Natural killer cell (primary cell): Measurements from ENCODE around the gene SOHLH2. TPM values are rescaled to one million over a fixed set of nuclear protein-coding genes. Genes with fewer than 3 reads are reported as not detected.

Source experiments
- ATAC-seq, 3 donors: fragments of 150-1000 bp in 2 of 3; fragments of 200-7000 bp in 1 of 3; cut with Tn5 transposase; 1 replicate in 1 of 3; 2 replicates in 2 of 3; pipeline ENCODE4 v1.10.0; 2021; ENCODE audit warnings: mild to moderate bottlenecking in 2 of 3, moderate library complexity in 2 of 3
- DNase-seq, 2 donors: peaks; one replicate each; pipeline versions ENCODE4 v3.0.0 to v3.0.0-alpha.2; 2013 to 2021; ENCODE audit warnings: mixed read lengths in 1 of 2
- H3K27ac ChIP-seq: one replicate; pipeline ENCODE4 v1.5.1; 2013; ENCODE audit warnings: mild to moderate bottlenecking, low read length
- H3K27me3 ChIP-seq: one replicate; pipeline ENCODE4 v1.6.1; 2013; ENCODE audit warnings: low read length; ENCODE audit not compliant: control insufficient read depth, insufficient read depth
- H3K36me3 ChIP-seq: one replicate; pipeline ENCODE4 v1.6.1; 2013; ENCODE audit warnings: low read length; ENCODE audit not compliant: control insufficient read depth, insufficient read depth
- H3K4me1 ChIP-seq: one replicate; pipeline ENCODE4 v1.6.1; 2013; ENCODE audit warnings: low read length; ENCODE audit not compliant: control insufficient read depth, insufficient read depth
- H3K4me3 ChIP-seq: one replicate; pipeline ENCODE4 v1.5.1; 2013; ENCODE audit warnings: low read length
- H3K9me3 ChIP-seq: one replicate; pipeline ENCODE4 v1.6.1; 2013; ENCODE audit warnings: low read length; ENCODE audit not compliant: control insufficient read depth, insufficient read depth
- H3K27ac Mint-ChIP-seq, 2 donors: one replicate each; pipeline ENCODE4 v1.8.0; 2022; ENCODE audit warnings: mild to moderate bottlenecking in 2 of 2, mixed read lengths in 2 of 2, moderate library complexity in 1 of 2
- H3K27me3 Mint-ChIP-seq, 2 donors: one replicate each; pipeline ENCODE4 v1.8.0; 2022; ENCODE audit warnings: low read depth in 2 of 2, mixed read lengths in 2 of 2
- H3K36me3 Mint-ChIP-seq: one replicate; pipeline ENCODE4 v1.8.0; 2022; ENCODE audit warnings: mixed read lengths
- H3K4me1 Mint-ChIP-seq, 2 donors: one replicate each; pipeline ENCODE4 v1.8.0; 2022; ENCODE audit warnings: mixed read lengths in 2 of 2
- H3K4me3 Mint-ChIP-seq: one replicate; pipeline ENCODE4 v1.8.0; 2022; ENCODE audit warnings: mild to moderate bottlenecking, moderate library complexity, mixed read lengths
- H3K9me3 Mint-ChIP-seq, 2 donors: one replicate each; pipeline ENCODE4 v1.8.0; 2022; ENCODE audit warnings: mixed read lengths in 2 of 2
- CTCF ChIP-seq: fragments of 200-600 bp; IDR thresholded peaks from one replicate; pipeline ENCODE4 v1.8.0; 2022; ENCODE audit warnings: antibody characterized with exemption
- WGBS: methylation state at CpG from one replicate; pipeline ENCODE4 v1.1.7; 2013; ENCODE audit warnings: missing lambda C conversion rate; ENCODE audit not compliant: insufficient coverage; 5-methylcytosine and 5-hydroxymethylcytosine counted together
- intact Hi-C: fragments of 100-400 bp; cut with micrococcal nuclease; formaldehyde crosslinking; loops from one replicate; pipeline ENCODE4 v1.14.2; 2022
- total RNA-seq, 4 donors: library from RNA; stranded (reverse); fragments of 120-200 nt in 1 of 4; gene quantifications; one replicate each; pipeline versions ENCODE4 v1.2.3 to v1.2.4, GENCODE V29; 2013 to 2022

The SOHLH2 gene
- total RNA-seq, 3 donors from 2014 or later (not counting 1 experiment from before 2014, with no cell fraction given), result not detected

GRCh38 chr13:36151591-36151990 lies 62.8 kb downstream of the SOHLH2 start:
- no peaks in the 10 kb centered on the region for H3K27me3 ChIP-seq
- intact Hi-C loops, result no loop called here

GRCh38 chr13:36148446-36148845 lies 65.9 kb downstream of the SOHLH2 start:
- H3K36me3 ChIP-seq, result no peaks in the 10 kb centered on the region
- peaks cover 8 to 13% of the 10 kb centered on the region in 2 donors for H3K9me3 Mint-ChIP-seq
- no peak for ATAC-seq
- no peaks in the 10 kb centered on the region for H3K27me3 ChIP-seq
- no peak overlapping the region for H3K4me3 Mint-ChIP-seq
- no peaks in the 10 kb centered on the region for H3K27me3 Mint-ChIP-seq
- intact Hi-C loops, result no loop called here
- no peak overlapping the region for H3K27ac ChIP-seq
- H3K4me1 Mint-ChIP-seq, result no peaks in the 10 kb centered on the region
- no peak overlapping the region for H3K4me3 ChIP-seq
- no peaks in the 10 kb centered on the region for H3K36me3 Mint-ChIP-seq
- H3K27ac Mint-ChIP-seq, result no peak overlapping the region
- no peaks in the 10 kb centered on the region for H3K9me3 ChIP-seq
- WGBS, result no CpG with 5 or more reads among the region's 1 CpG
- no peak for TF ChIP-seq CTCF
- H3K4me1 ChIP-seq, result no peaks in the 10 kb centered on the region
- DNase-seq, result no peak

More at GRCh38 chr13:36151591-36151990, 62.8 kb downstream of the SOHLH2 start:
- whole genome bisulfite sequencing, result 69% methylated on average over 1 of the region's 1 CpG
- Mint-ChIP-seq H3K36me3 (peaks cover 13% of the 10 kb centered on the region), H3K27me3 (peaks cover 2 to 13% of the 10 kb centered on the region in 2 donors), H3K27ac (no peak overlapping the region), H3K9me3 (peaks cover 8 to 18% of the 10 kb centered on the region in 2 donors), H3K4me3 (no peak overlapping the region), H3K4me1 (no peaks in the 10 kb centered on the region)
- Histone ChIP-seq H3K9me3 (no peaks in the 10 kb centered on the region), H3K27ac (no peak overlapping the region), H3K4me3 (no peak overlapping the region), H3K36me3 (no peaks in the 10 kb centered on the region), H3K4me1 (no peaks in the 10 kb centered on the region)
- no peak for TF ChIP-seq CTCF
- DNase-seq, result no peak
- no peak for ATAC-seq

- ATAC-seq, result no peak
- DNase-seq, result no peak
- WGBS, result 96% methylated on average over 3 of the region's 3 CpGs
- Mint-ChIP-seq H3K27me3 (no peaks in the 10 kb centered on the region), H3K27ac (no peak overlapping the region), H3K9me3 (peaks cover 8 to 13% of the 10 kb centered on the region in 2 donors), H3K36me3 (no peaks in the 10 kb centered on the region), H3K4me3 (no peak overlapping the region), H3K4me1 (no peaks in the 10 kb centered on the region)
- no peak overlapping the region for H3K4me3 ChIP-seq
- no peaks in the 10 kb centered on the region for H3K9me3 ChIP-seq
- no peak for TF ChIP-seq CTCF
- intact Hi-C loops, result no loop called here
- no peaks in the 10 kb centered on the region for H3K27me3 ChIP-seq
- H3K4me1 ChIP-seq, result no peaks in the 10 kb centered on the region
- no peaks in the 10 kb centered on the region for H3K36me3 ChIP-seq
- H3K27ac ChIP-seq, result no peak overlapping the region
Measured at GRCh38 chr13:36147330-36147729, 67.0 kb downstream of the SOHLH2 start.

DNA sequence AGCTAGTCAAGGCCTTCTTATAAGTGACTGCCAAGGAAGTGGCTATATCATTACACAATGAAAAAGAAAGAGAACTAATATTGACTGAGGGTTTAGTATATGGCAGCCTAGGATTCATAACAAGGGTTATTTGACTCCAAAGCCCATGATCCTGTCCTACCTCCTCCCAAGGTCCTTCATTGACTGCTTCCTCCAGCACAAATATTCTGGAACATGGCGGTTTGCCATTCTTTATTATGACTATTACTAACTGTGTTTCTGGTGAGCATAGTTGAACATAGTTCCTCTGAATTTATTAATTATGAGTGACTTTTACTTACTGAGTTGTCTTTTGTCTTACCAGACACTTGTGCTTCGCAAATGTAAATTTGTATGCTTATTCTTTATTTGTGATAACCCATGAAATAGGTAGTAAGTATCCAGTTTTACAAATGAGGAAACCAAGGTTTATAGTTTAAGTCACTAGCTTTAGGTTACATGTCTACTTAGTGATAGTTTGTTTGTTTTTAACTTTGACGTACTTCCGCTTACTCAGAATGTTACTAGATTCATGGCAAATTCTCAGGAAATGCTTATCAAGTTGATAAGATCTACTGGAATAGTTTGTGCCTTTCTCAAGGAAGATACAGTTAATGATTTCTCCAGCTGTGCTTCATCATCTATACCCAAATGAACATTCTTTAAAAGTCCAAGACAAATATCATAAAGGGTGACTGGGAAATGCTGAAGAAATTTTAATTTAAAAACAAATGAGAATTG lies 67.7 kb downstream of the SOHLH2 start:
- Histone ChIP-seq H3K27me3 (no peaks in the 10 kb centered on the region), H3K4me3 (no peak overlapping the region), H3K36me3 (no peaks in the 10 kb centered on the region), H3K4me1 (no peaks in the 10 kb centered on the region), H3K27ac (no peak overlapping the region), H3K9me3 (no peaks in the 10 kb centered on the region)
- ATAC-seq (no peak), DNase-seq (no peak)
- WGBS, result 90% methylated on average over 3 of the region's 4 CpGs
- Mint-ChIP-seq H3K4me1 (no peaks in the 10 kb centered on the region), H3K4me3 (no peak overlapping the region), H3K27me3 (no peaks in the 10 kb centered on the region), H3K36me3 (no peaks in the 10 kb centered on the region), H3K9me3 (peaks cover 8 to 11% of the 10 kb centered on the region in 2 donors), H3K27ac (no peak overlapping the region)
- intact Hi-C loops, result no loop called here
- no peak for TF ChIP-seq CTCF
